ENCODE results near the gene BAX. TPM values are rescaled to one million over a fixed set of nuclear protein-coding genes. Genes with fewer than 3 reads are reported as not detected.
"Not testable (repeated sequence)": the region's sequence is repeated elsewhere in the genome, so short reads cannot be mapped to it uniquely, and the experiment has no call there.

Gene BAX
- polyA plus RNA-seq (2013, experiment 1 of 2), result 77.7 TPM
- 82.3 TPM for polyA plus RNA-seq (2013, experiment 2 of 2)

DNA sequence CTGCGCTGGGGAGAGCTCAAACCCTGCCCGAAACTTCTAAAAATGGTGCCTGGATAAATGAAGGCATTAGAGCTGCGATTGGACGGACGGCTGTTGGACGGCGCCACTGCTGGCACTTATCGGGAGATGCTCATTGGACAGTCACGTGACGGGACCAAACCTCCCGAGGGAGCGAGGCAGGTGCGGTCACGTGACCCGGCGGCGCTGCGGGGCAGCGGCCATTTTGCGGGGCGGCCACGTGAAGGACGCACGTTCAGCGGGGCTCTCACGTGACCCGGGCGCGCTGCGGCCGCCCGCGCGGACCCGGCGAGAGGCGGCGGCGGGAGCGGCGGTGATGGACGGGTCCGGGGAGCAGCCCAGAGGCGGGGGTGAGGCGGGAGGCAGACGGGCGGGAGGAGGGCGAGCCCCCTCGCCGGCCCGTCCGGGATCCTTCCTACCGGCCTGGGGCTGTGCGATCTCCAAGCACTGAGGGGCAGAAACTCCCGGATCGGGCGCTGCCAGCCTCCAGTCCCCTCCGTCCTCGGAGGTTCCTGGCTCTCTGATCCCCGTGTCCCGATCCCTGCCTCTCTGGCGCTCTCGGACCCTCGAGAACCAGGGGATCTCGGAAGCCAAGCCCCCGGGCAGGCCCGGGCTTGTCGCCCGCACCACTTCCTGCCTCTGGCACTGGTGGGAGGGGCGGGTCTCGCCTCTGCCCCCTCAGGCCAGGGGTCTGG is at the start of gene BAX:
BAX (plus strand) TSS at position 281 of the 713 bp plus-strand sequence; CDS start at position 335, 54 bp downstream.
- H4K5ac ChIP-seq (ENCODE audit: low read length), result peak within 1 kb of the TSS; percentile 71
- peaks cover 10% of the 10 kb centered on the region for H3K79me2 ChIP-seq (ENCODE audit: control insufficient read depth, insufficient read depth, low read length)
- peak within 1 kb of the TSS; percentile 87 for H3K4me2 ChIP-seq (ENCODE audit: low read length)
- H3K18ac ChIP-seq (ENCODE audit: low read length), result peak within 1 kb of the TSS; percentile 88
- peak within 1 kb of the TSS; percentile 65 for H2AK5ac ChIP-seq (ENCODE audit: low read length)
- H2BK120ac ChIP-seq (ENCODE audit: low read depth, low read length), result no peak within 1 kb of the TSS
- peaks cover 8% of the 10 kb centered on the region for H3K36me3 ChIP-seq (ENCODE audit: control insufficient read depth, insufficient read depth, low read length)
- H4K8ac ChIP-seq (ENCODE audit: low read depth, low read length), result peak within 1 kb of the TSS; percentile 77
- peak within 1 kb of the TSS; percentile 79 for H3K4me3 ChIP-seq (ENCODE audit: low read length)
- no CpG with 5 or more reads among the region's 71 CpGs for WGBS (ENCODE audit: extremely low coverage, insufficient coverage, low lambda C conversion rate)
- H3K23ac ChIP-seq (ENCODE audit: low read length), result peak within 1 kb of the TSS; percentile 94
- peaks cover 2% of the 10 kb centered on the region for H3K4me1 ChIP-seq (ENCODE audit: control insufficient read depth, low read depth, low read length)
- H3K4ac ChIP-seq (ENCODE audit: low read depth, low read length), result peak within 1 kb of the TSS; percentile 63
- H3K79me1 ChIP-seq (ENCODE audit: low read length), result peaks cover 14% of the 10 kb centered on the region
- DNase-seq, result peak; percentile 98
- H3K56ac ChIP-seq (ENCODE audit: low read length), result peak within 1 kb of the TSS; percentile 94
- peak within 1 kb of the TSS; percentile 95 for H3K27ac ChIP-seq (ENCODE audit: low read depth, low read length)
- no peaks in the 10 kb centered on the region for H3K27me3 ChIP-seq (ENCODE audit: insufficient read depth, low read length, poor library complexity)
- no peak within 1 kb of the TSS for H2BK15ac ChIP-seq (replicated peaks; ENCODE audit: low read depth)
- H2BK5ac ChIP-seq (ENCODE audit: low read length), result peak within 1 kb of the TSS; percentile 75
- H3K9ac ChIP-seq (ENCODE audit: low read length), result peak within 1 kb of the TSS; percentile 97

DNA sequence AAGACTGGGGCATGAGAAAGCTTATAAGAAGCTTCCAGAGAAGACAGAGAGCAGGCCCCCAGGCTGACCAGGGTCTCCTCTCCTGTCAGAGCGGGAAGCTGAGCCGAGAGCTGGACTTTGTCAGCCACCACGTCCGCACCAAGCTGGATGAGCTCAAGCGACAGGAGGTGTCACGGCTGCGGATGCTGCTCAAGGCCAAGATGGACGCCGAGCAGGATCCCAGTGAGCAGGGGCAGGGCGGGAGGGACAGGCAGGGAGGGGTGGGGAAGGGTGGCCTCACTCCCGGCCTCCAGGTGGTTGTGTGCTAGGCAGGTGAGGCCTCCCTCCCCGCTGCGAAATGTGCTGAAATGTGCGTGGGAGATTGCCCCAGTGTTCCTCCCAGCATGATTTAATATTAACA is 49.0 kb upstream of the BAX start:
- Histone ChIP-seq H3K79me2 (ENCODE audit: control insufficient read depth, insufficient read depth, low read length) (peaks cover 3% of the 10 kb centered on the region), H3K27ac (ENCODE audit: low read depth, low read length) (no peak overlapping the region), H3K9ac (ENCODE audit: low read length) (no peak overlapping the region), H3K23ac (ENCODE audit: low read length) (no peak overlapping the region), H3K27me3 (ENCODE audit: insufficient read depth, low read length, poor library complexity) (no peaks in the 10 kb centered on the region), H2BK15ac (replicated peaks; ENCODE audit: low read depth) (no peak overlapping the region), H3K56ac (ENCODE audit: low read length) (no peak overlapping the region), H3K4ac (ENCODE audit: low read depth, low read length) (no peak overlapping the region), H4K8ac (ENCODE audit: low read depth, low read length) (no peak overlapping the region), H3K18ac (ENCODE audit: low read length) (no peak overlapping the region), H2BK120ac (ENCODE audit: low read depth, low read length) (no peak overlapping the region), H3K36me3 (ENCODE audit: control insufficient read depth, insufficient read depth, low read length) (peaks cover 4% of the 10 kb centered on the region), H3K4me2 (ENCODE audit: low read length) (no peak overlapping the region), H3K4me3 (ENCODE audit: low read length) (no peak overlapping the region), H3K79me1 (ENCODE audit: low read length) (no peaks in the 10 kb centered on the region), H4K5ac (ENCODE audit: low read length) (no peak overlapping the region), H2BK5ac (ENCODE audit: low read length) (no peak overlapping the region), H3K4me1 (ENCODE audit: control insufficient read depth, low read depth, low read length) (no peaks in the 10 kb centered on the region), H2AK5ac (ENCODE audit: low read length) (no peak overlapping the region)
- no peak for DNase-seq
- WGBS (ENCODE audit: extremely low coverage, insufficient coverage, low lambda C conversion rate), result no CpG with 5 or more reads among the region's 14 CpGs

DNA sequence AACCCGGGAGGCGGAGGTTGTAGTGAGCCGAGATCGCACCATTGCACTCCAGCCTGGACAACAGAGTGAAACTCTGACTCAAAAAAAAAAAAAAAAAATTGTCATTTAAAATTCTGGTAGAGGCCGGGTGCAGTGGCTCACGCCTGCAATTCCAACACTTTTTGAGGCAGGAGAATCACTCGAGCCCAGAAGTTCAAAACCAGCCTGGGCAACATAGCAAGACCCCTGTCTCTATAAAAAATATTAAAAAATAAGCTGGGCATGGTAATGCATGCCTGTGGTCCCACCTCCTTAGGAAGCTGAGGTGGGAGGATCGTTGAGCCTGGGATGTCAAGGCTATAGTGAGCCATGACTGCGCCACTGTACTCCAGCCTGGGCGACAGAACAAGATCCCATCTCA is 48.4 kb upstream of the BAX start:
- no peaks in the 10 kb centered on the region for H3K27me3 ChIP-seq (ENCODE audit: insufficient read depth, low read length, poor library complexity)
- no peak for DNase-seq
- WGBS (ENCODE audit: extremely low coverage, insufficient coverage, low lambda C conversion rate), result no CpG with 5 or more reads among the region's 10 CpGs
- no peak overlapping the region for H3K4ac ChIP-seq (ENCODE audit: low read depth, low read length)
- H2BK5ac ChIP-seq (ENCODE audit: low read length), result no peak overlapping the region
- no peaks in the 10 kb centered on the region for H3K4me1 ChIP-seq (ENCODE audit: control insufficient read depth, low read depth, low read length)
- H3K79me1 ChIP-seq (ENCODE audit: low read length), result no peaks in the 10 kb centered on the region
- no peak overlapping the region for H3K18ac ChIP-seq (ENCODE audit: low read length)
- H3K23ac ChIP-seq (ENCODE audit: low read length), result no peak overlapping the region
- no peak overlapping the region for H3K27ac ChIP-seq (ENCODE audit: low read depth, low read length)
- no peak overlapping the region for H2AK5ac ChIP-seq (ENCODE audit: low read length)
- H4K8ac ChIP-seq (ENCODE audit: low read depth, low read length), result no peak overlapping the region
- H3K36me3 ChIP-seq (ENCODE audit: control insufficient read depth, insufficient read depth, low read length), result peaks cover 4% of the 10 kb centered on the region
- no peaks in the 10 kb centered on the region for H3K79me2 ChIP-seq (ENCODE audit: control insufficient read depth, insufficient read depth, low read length)
- H3K9ac ChIP-seq (ENCODE audit: low read length), result no peak overlapping the region
- H3K56ac ChIP-seq (ENCODE audit: low read length), result no peak overlapping the region
- no peak overlapping the region for H2BK15ac ChIP-seq (replicated peaks; ENCODE audit: low read depth)
- no peak overlapping the region for H2BK120ac ChIP-seq (ENCODE audit: low read depth, low read length)
- H4K5ac ChIP-seq (ENCODE audit: low read length), result no peak overlapping the region
- no peak overlapping the region for H3K4me3 ChIP-seq (ENCODE audit: low read length)
- no peak overlapping the region for H3K4me2 ChIP-seq (ENCODE audit: low read length)

DNA sequence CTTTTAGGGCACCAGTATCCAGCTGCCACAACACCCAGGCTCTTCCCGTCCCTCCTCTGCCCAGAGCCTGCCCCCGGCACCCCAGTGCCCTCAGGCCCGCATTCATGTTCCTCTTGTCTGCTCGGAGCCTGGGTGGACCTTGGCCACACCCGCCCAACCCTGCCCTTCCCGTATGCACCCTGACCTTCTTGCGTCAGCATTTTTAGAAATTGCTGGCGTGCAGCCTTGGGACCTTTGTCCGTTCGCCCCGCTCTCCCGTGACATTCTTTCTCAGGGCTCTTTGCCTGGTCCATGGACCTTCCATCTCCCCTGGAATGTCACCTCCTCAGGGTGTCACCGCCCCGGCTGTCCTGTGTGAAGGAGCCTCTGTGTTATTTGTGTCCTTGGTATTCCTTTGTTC is 47.0 kb upstream of the BAX start:
- Histone ChIP-seq H3K4ac (ENCODE audit: low read depth, low read length) (no peak overlapping the region), H3K27me3 (ENCODE audit: insufficient read depth, low read length, poor library complexity) (no peaks in the 10 kb centered on the region), H3K56ac (ENCODE audit: low read length) (no peak overlapping the region), H3K27ac (ENCODE audit: low read depth, low read length) (no peak overlapping the region), H2AK5ac (ENCODE audit: low read length) (no peak overlapping the region), H2BK5ac (ENCODE audit: low read length) (no peak overlapping the region), H3K79me2 (ENCODE audit: control insufficient read depth, insufficient read depth, low read length) (no peaks in the 10 kb centered on the region), H2BK120ac (ENCODE audit: low read depth, low read length) (no peak overlapping the region), H3K18ac (ENCODE audit: low read length) (no peak overlapping the region), H3K9ac (ENCODE audit: low read length) (no peak overlapping the region), H3K36me3 (ENCODE audit: control insufficient read depth, insufficient read depth, low read length) (peaks cover 4% of the 10 kb centered on the region), H3K23ac (ENCODE audit: low read length) (no peak overlapping the region), H2BK15ac (replicated peaks; ENCODE audit: low read depth) (no peak overlapping the region), H4K8ac (ENCODE audit: low read depth, low read length) (no peak overlapping the region), H3K4me3 (ENCODE audit: low read length) (no peak overlapping the region), H3K4me1 (ENCODE audit: control insufficient read depth, low read depth, low read length) (no peaks in the 10 kb centered on the region), H3K79me1 (ENCODE audit: low read length) (no peaks in the 10 kb centered on the region), H4K5ac (ENCODE audit: low read length) (no peak overlapping the region), H3K4me2 (ENCODE audit: low read length) (no peak overlapping the region)
- DNase-seq, result no peak
- WGBS (ENCODE audit: extremely low coverage, insufficient coverage, low lambda C conversion rate), result no CpG with 5 or more reads among the region's 14 CpGs

DNA sequence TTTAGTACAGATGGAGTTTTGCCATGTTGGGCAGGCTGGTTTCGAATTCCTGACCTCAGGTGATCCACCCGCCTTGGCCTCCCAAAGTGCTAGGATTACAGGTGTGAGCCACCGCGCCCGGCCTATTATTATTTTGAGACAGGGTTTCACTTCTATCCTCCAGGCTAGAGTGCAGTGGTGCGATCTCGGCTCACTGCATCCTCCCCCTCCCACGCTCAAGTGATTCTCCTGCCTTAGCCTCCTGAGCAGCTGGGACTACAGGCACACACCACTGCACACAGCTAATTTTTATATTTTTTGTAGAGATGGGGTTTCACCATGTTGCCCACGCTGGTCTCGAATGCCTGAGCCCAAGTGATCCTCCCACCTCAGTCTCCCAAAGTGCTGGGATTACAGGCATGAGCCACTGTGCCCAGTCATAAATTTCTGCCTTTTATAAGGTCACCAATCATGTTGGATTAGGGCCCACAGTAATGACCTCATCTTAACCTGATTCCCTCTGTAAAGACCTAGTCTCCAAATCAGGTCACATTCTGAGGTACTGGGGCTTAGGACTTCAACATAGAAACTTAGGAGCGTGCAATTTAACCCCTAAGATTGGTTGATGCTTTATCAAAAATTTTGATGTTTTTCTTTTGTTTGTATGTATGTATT is 45.1 kb upstream of the BAX start:
- not testable (repeated sequence) for H3K36me3 ChIP-seq (ENCODE audit: control insufficient read depth, insufficient read depth, low read length); H2BK15ac ChIP-seq (replicated peaks; ENCODE audit: low read depth); H3K9ac ChIP-seq (ENCODE audit: low read length); H3K4me1 ChIP-seq (ENCODE audit: control insufficient read depth, low read depth, low read length); H3K56ac ChIP-seq (ENCODE audit: low read length); H3K18ac ChIP-seq (ENCODE audit: low read length); H3K79me1 ChIP-seq (ENCODE audit: low read length); H4K5ac ChIP-seq (ENCODE audit: low read length); H3K4ac ChIP-seq (ENCODE audit: low read depth, low read length); H2BK5ac ChIP-seq (ENCODE audit: low read length); H3K79me2 ChIP-seq (ENCODE audit: control insufficient read depth, insufficient read depth, low read length); H4K8ac ChIP-seq (ENCODE audit: low read depth, low read length); H3K27ac ChIP-seq (ENCODE audit: low read depth, low read length); H3K27me3 ChIP-seq (ENCODE audit: insufficient read depth, low read length, poor library complexity); DNase-seq; H2BK120ac ChIP-seq (ENCODE audit: low read depth, low read length); H3K23ac ChIP-seq (ENCODE audit: low read length); H3K4me3 ChIP-seq (ENCODE audit: low read length); H3K4me2 ChIP-seq (ENCODE audit: low read length); H2AK5ac ChIP-seq (ENCODE audit: low read length)
- WGBS (ENCODE audit: extremely low coverage, insufficient coverage, low lambda C conversion rate), result no CpG with 5 or more reads among the region's 11 CpGs
